Measurements from ENCODE around the gene FOXD3. TPM values are rescaled to one million over a fixed set of nuclear protein-coding genes. Genes with fewer than 3 reads are reported as not detected.
A peak's percentile ranks its signal among the peaks of the same experiment; 100 is the strongest.

The FOXD3 gene
- total RNA-seq, 1 experiment from 2014 or later = 0.96 TPM

- no peak for DNase-seq (ENCODE audit: low read depth)
These were observed 39.7 kb downstream of the FOXD3 start for GRCh38 chr1:63362073-63362472.

GRCh38 chr1:63362578-63362977 is 40.2 kb downstream of the FOXD3 start:
- no peak for DNase-seq (ENCODE audit: low read depth)

DNA sequence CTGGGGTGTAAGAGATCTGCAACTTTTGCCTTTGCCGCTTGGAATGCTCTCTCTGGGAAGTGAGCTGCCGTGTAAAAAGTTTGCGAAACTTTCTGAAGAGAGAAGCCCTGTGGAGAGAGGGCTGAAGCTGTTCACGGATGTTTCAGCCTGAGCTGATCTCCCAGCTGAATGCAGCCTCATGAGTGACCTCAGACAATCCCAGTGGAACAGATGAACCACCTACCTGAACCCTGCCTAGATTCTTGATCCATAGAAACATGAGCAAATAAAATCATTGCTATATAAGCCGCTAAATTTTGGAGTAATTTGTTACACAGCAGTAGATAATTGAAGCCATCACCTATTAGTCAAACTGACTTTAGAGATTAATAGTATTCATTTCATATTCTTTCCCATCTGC is 40.6 kb downstream of the FOXD3 start:
- no peak for DNase-seq (ENCODE audit: low read depth)

GRCh38 chr1:63366908-63367214 is 44.5 kb downstream of the FOXD3 start:
- DNase-seq (ENCODE audit: low read depth) = no peak

GRCh38 chr1:63367215-63368103 is 45.1 kb downstream of the FOXD3 start, which contains the start of gene ALG6:
Gene ALG6 (plus strand): TSS chr1:63367627. CDS start chr1:63370978, 3,351 bp downstream.
- peak; percentile 91 for DNase-seq (ENCODE audit: low read depth)

GRCh38 chr1:63368131-63368530 is 45.8 kb downstream of the FOXD3 start:
- DNase-seq (ENCODE audit: low read depth) = no peak

Other genes with a start within 250 kb of the FOXD3 start
- gene ALG6, start 45.1 kb downstream of the FOXD3 start, total RNA-seq (2014; rRNA removed; shearing (Covaris generic)) = 15.3 and 26.3 TPM in 2 replicates
- 70.8 and 101 TPM in 2 replicates for gene ITGB3BP, start 200.7 kb downstream of the FOXD3 start, total RNA-seq (2014; rRNA removed; shearing (Covaris generic))
- 13.4 and 16.1 TPM in 2 replicates for gene EFCAB7, start 201.0 kb downstream of the FOXD3 start, total RNA-seq (2014; rRNA removed; shearing (Covaris generic))

All from RPMI7951 (cell line).